ENCODE results near the gene HOXB1. TPM values are rescaled to one million over a fixed set of nuclear protein-coding genes. Genes with fewer than 3 reads are reported as not detected.
"Not testable (repeated sequence)": the region's sequence is repeated elsewhere in the genome, so short reads cannot be mapped to it uniquely, and the experiment has no call there.

The HOXB1 gene
- total and polyA plus RNA-seq, 2 donors, result not detected

- 72% methylated on average over 1 of the region's 1 CpG for WGBS
- Histone ChIP-seq H3K36me3 (ENCODE audit: insufficient read depth) (no peaks in the 10 kb centered on the region), H3K27ac (ENCODE audit: low read depth) (no peak overlapping the region), H3K4me3 (ENCODE audit: low read depth, low read length) (no peak overlapping the region), H3K4me1 (ENCODE audit: insufficient read depth) (no peaks in the 10 kb centered on the region)
- DNase-seq (ENCODE audit: extremely low spot score), result no peak
Observed at GRCh38 chr17:48520631-48521079, 10.2 kb downstream of the HOXB1 start.

GRCh38 chr17:48519427-48519826 lies 11.4 kb downstream of the HOXB1 start:
- H3K4me3 ChIP-seq (ENCODE audit: low read depth, low read length), result no peak overlapping the region

GRCh38 chr17:48517478-48517877 lies 13.3 kb downstream of the HOXB1 start:
- Histone ChIP-seq H3K4me3 (ENCODE audit: low read depth, low read length) (no peak overlapping the region), H3K27ac (ENCODE audit: low read depth) (no peak overlapping the region), H3K36me3 (ENCODE audit: insufficient read depth) (no peaks in the 10 kb centered on the region), H3K4me1 (ENCODE audit: insufficient read depth) (no peaks in the 10 kb centered on the region)
- DNase-seq (ENCODE audit: extremely low spot score), result no peak
- 30% methylated on average over 3 of the region's 3 CpGs for WGBS

More at GRCh38 chr17:48519427-48519826, 11.4 kb downstream of the HOXB1 start:
- Histone ChIP-seq H3K4me1 (ENCODE audit: insufficient read depth) (no peaks in the 10 kb centered on the region), H3K27ac (ENCODE audit: low read depth) (no peak overlapping the region), H3K36me3 (ENCODE audit: insufficient read depth) (no peaks in the 10 kb centered on the region)
- DNase-seq (ENCODE audit: extremely low spot score), result no peak
- 88% methylated on average over 5 of the region's 5 CpGs for WGBS

GRCh38 chr17:48515925-48516900 lies 14.6 kb downstream of the HOXB1 start:
- H3K4me1 ChIP-seq (ENCODE audit: insufficient read depth), result no peaks in the 10 kb centered on the region
- WGBS, result 49% methylated on average over 3 of the region's 3 CpGs
- H3K4me3 ChIP-seq (ENCODE audit: low read depth, low read length), result no peak overlapping the region
- no peak overlapping the region for H3K27ac ChIP-seq (ENCODE audit: low read depth)
- no peaks in the 10 kb centered on the region for H3K36me3 ChIP-seq (ENCODE audit: insufficient read depth)
- DNase-seq (ENCODE audit: extremely low spot score), result no peak

GRCh38 chr17:48514477-48514876 lies 16.3 kb downstream of the HOXB1 start:
- no peak overlapping the region for H3K4me3 ChIP-seq (ENCODE audit: low read depth, low read length)
- no peaks in the 10 kb centered on the region for H3K4me1 ChIP-seq (ENCODE audit: insufficient read depth)
- 79% methylated on average over 2 of the region's 2 CpGs for WGBS
- H3K27ac ChIP-seq (ENCODE audit: low read depth), result no peak overlapping the region
- H3K36me3 ChIP-seq (ENCODE audit: insufficient read depth), result no peaks in the 10 kb centered on the region
- DNase-seq (ENCODE audit: extremely low spot score), result no peak

- H3K4me3 ChIP-seq (ENCODE audit: low read depth, low read length), result no peak overlapping the region
- H3K36me3 ChIP-seq (ENCODE audit: insufficient read depth), result no peaks in the 10 kb centered on the region
- 41% methylated on average over 6 of the region's 6 CpGs for WGBS
- DNase-seq (ENCODE audit: extremely low spot score), result no peak
- H3K27ac ChIP-seq (ENCODE audit: low read depth), result no peak overlapping the region
- H3K4me1 ChIP-seq (ENCODE audit: insufficient read depth), result no peaks in the 10 kb centered on the region
Observed at GRCh38 chr17:48513666-48514455, 16.9 kb downstream of the HOXB1 start.

GRCh38 chr17:48513097-48513496 lies 17.7 kb downstream of the HOXB1 start:
- no peaks in the 10 kb centered on the region for H3K4me1 ChIP-seq (ENCODE audit: insufficient read depth)
- DNase-seq (ENCODE audit: extremely low spot score), result no peak
- H3K36me3 ChIP-seq (ENCODE audit: insufficient read depth), result no peaks in the 10 kb centered on the region
- no peak overlapping the region for H3K4me3 ChIP-seq (ENCODE audit: low read depth, low read length)
- 46% methylated on average over 7 of the region's 7 CpGs for WGBS
- H3K27ac ChIP-seq (ENCODE audit: low read depth), result no peak overlapping the region

- WGBS, result 80% methylated on average over 7 of the region's 7 CpGs
- Histone ChIP-seq H3K27ac (ENCODE audit: low read depth) (no peak overlapping the region), H3K4me1 (ENCODE audit: insufficient read depth) (no peaks in the 10 kb centered on the region), H3K36me3 (ENCODE audit: insufficient read depth) (no peaks in the 10 kb centered on the region), H3K4me3 (ENCODE audit: low read depth, low read length) (no peak overlapping the region)
- no peak for DNase-seq (ENCODE audit: extremely low spot score)
Observed at GRCh38 chr17:48510761-48511604, 19.8 kb downstream of the HOXB1 start.

- Histone ChIP-seq H3K4me1 (ENCODE audit: insufficient read depth) (no peaks in the 10 kb centered on the region), H3K27ac (ENCODE audit: low read depth) (no peak overlapping the region), H3K36me3 (ENCODE audit: insufficient read depth) (no peaks in the 10 kb centered on the region), H3K4me3 (ENCODE audit: low read depth, low read length) (no peak overlapping the region)
- WGBS, result 92% methylated on average over 2 of the region's 2 CpGs
- DNase-seq (ENCODE audit: extremely low spot score), result no peak
Observed at GRCh38 chr17:48510381-48510760, 20.4 kb downstream of the HOXB1 start.

- DNase-seq (ENCODE audit: extremely low spot score); H3K4me1 ChIP-seq (ENCODE audit: insufficient read depth); H3K36me3 ChIP-seq (ENCODE audit: insufficient read depth); H3K27ac ChIP-seq (ENCODE audit: low read depth); H3K4me3 ChIP-seq (ENCODE audit: low read depth, low read length): not testable (repeated sequence)
- 95% methylated on average over 7 of the region's 7 CpGs for WGBS
Observed at GRCh38 chr17:48509708-48510107, 21.1 kb downstream of the HOXB1 start.

- Histone ChIP-seq H3K4me3 (ENCODE audit: low read depth, low read length) (no peak overlapping the region), H3K27ac (ENCODE audit: low read depth) (no peak overlapping the region), H3K4me1 (ENCODE audit: insufficient read depth) (no peaks in the 10 kb centered on the region), H3K36me3 (ENCODE audit: insufficient read depth) (no peaks in the 10 kb centered on the region)
- no peak for DNase-seq (ENCODE audit: extremely low spot score)
- 68% methylated on average over 5 of the region's 5 CpGs for WGBS
Observed at GRCh38 chr17:48506246-48506645, 24.6 kb downstream of the HOXB1 start.

- Histone ChIP-seq H3K4me1 (ENCODE audit: insufficient read depth) (no peaks in the 10 kb centered on the region), H3K36me3 (ENCODE audit: insufficient read depth) (no peaks in the 10 kb centered on the region), H3K4me3 (ENCODE audit: low read depth, low read length) (no peak overlapping the region), H3K27ac (ENCODE audit: low read depth) (no peak overlapping the region)
- no peak for DNase-seq (ENCODE audit: extremely low spot score)
- 56% methylated on average over 1 of the region's 1 CpG for WGBS
Observed at GRCh38 chr17:48505788-48506187, 25.0 kb downstream of the HOXB1 start.

- H3K4me1 ChIP-seq (ENCODE audit: insufficient read depth), result no peaks in the 10 kb centered on the region
- H3K36me3 ChIP-seq (ENCODE audit: insufficient read depth), result no peaks in the 10 kb centered on the region
- WGBS, result 87% methylated on average over 2 of the region's 2 CpGs
- no peak overlapping the region for H3K4me3 ChIP-seq (ENCODE audit: low read depth, low read length)
- DNase-seq (ENCODE audit: extremely low spot score), result no peak
- H3K27ac ChIP-seq (ENCODE audit: low read depth), result no peak overlapping the region
Observed at GRCh38 chr17:48504953-48505352, 25.9 kb downstream of the HOXB1 start.

All from urinary bladder (tissue), 4 donors.